ENCODE data around the gene TMPRSS7.

DNA sequence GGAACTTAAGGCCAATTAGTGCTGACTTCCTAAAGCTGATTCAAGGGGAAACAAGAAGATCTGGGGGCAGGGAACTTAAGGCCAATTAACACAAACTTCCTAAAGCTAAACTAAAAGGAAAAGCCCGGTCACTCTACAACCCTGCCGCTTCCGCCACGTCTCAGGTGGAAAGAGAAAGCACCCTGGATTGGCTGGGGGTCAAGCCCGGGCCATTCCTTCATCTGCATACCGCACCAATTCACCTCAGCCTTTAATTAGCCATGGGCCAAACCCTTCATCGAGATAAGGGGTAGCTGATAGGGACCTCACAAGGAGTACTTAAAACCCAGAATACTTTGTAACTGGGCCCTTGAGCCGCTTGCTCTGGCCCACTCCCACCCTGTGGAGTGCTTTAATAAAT, 14.4 kb downstream of the TMPRSS7 start:
- TF ChIP-seq, protein P1, sequence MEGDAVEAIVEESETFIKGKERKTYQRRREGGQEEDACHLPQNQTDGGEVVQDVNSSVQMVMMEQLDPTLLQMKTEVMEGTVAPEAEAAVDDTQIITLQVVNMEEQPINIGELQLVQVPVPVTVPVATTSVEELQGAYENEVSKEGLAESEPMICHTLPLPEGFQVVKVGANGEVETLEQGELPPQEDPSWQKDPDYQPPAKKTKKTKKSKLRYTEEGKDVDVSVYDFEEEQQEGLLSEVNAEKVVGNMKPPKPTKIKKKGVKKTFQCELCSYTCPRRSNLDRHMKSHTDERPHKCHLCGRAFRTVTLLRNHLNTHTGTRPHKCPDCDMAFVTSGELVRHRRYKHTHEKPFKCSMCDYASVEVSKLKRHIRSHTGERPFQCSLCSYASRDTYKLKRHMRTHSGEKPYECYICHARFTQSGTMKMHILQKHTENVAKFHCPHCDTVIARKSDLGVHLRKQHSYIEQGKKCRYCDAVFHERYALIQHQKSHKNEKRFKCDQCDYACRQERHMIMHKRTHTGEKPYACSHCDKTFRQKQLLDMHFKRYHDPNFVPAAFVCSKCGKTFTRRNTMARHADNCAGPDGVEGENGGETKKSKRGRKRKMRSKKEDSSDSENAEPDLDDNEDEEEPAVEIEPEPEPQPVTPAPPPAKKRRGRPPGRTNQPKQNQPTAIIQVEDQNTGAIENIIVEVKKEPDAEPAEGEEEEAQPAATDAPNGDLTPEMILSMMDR (IDR thresholded peaks at IDR 0.05; ENCODE audit: poor library complexity, severe bottlenecking) = no peak
- no peak for TF ChIP-seq EP300 (conservative IDR thresholded peaks at IDR 0.05; ENCODE audit: poor library complexity, severe bottlenecking)
